ENCODE measurements around the gene OR2T5. TPM values are rescaled to one million over a fixed set of nuclear protein-coding genes. Genes with fewer than 3 reads are reported as not detected.
"Not testable (repeated sequence)": the region's sequence is repeated elsewhere in the genome, so short reads cannot be mapped to it uniquely, and the experiment has no call there.

Gene OR2T5, protein sequence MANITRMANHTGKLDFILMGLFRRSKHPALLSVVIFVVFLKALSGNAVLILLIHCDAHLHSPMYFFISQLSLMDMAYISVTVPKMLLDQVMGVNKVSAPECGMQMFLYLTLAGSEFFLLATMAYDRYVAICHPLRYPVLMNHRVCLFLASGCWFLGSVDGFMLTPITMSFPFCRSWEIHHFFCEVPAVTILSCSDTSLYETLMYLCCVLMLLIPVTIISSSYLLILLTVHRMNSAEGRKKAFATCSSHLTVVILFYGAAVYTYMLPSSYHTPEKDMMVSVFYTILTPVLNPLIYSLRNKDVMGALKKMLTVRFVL
- total RNA-seq (2021; ENCODE audit: unreplicated experiment) (not detected), Bru-seq, nascent RNA (not detected), BruChase-seq, experiment 1, labeled RNA remaining after a 2-hour chase (not detected), BruChase-seq, experiment 2, labeled RNA remaining after a 6-hour chase (not detected)
- polyA plus RNA-seq (2012; ENCODE audit: insufficient read length): not detected
- long read RNA-seq: 0 reads

DNA sequence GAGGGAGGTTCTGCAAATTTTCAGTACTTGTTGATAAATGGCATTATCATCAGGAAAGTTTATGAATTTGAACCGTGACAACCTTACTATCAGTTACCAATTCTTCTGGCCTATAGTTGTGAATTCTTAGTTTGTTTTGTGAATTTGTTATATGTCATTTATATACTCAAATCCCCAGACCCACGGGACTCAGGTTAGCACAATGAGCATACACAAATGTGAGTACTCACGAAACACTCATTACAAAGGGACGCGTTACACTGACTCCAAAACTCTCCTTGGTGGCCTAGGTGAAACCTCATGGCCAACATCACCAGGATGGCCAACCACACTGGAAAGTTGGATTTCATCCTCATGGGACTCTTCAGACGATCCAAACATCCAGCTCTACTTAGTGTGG lies at the start of gene OR2T5:
OR2T5 (plus strand) TSS at position 301 of the 400 bp plus-strand sequence; CDS start at position 301, 0 bp downstream.
- in situ Hi-C loops (cut with HindIII; ENCODE audit: low pct_unique_long_range_greater_than_20kb, low sequenced_read_pairs); CTCF ChIA-PET; H3K4me1 ChIP-seq (ENCODE audit: control insufficient read depth, insufficient read depth, low read length); H3K27ac ChIP-seq (ENCODE audit: low read length); H3K9me3 ChIP-seq (ENCODE audit: control insufficient read depth, insufficient read depth, low read depth, low read length); H3K36me3 ChIP-seq (ENCODE audit: control insufficient read depth, insufficient read depth, low read length); DNase-seq (ENCODE audit: low read depth, low spot score); H3K4me3 ChIP-seq (ENCODE audit: low read depth in 2 of 2, low read length in 2 of 2); intact Hi-C loops (cut with micrococcal nuclease; ENCODE audit: unreplicated experiment); ATAC-seq; POLR2A ChIA-PET; BruUV-seq (replicated peaks); H3K27me3 ChIP-seq (ENCODE audit: control insufficient read depth, insufficient read depth, low read length): not testable (repeated sequence)

DNA sequence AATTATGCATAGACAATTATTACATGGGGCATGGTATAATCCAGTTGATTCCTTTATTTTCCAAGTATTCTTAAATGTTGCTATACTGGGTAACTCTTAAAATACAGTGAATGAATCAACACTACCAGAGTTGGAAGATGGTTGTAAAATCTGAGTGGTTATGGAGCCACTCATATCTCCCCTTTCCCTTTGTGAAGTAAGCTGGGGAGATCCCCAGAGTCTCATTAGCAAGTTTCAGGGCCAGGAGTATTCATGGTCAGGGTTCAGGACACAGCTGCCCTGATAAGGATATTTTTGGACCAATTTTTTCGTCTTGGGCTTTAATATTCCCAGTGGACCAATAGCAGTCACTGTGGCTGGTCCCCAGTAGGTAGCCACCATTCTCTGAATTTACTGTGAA lies 49.7 kb upstream of the OR2T5 start:
- BruUV-seq (replicated peaks); ATAC-seq; H3K4me3 ChIP-seq (ENCODE audit: low read depth in 2 of 2, low read length in 2 of 2); intact Hi-C loops (cut with micrococcal nuclease; ENCODE audit: unreplicated experiment); H3K4me1 ChIP-seq (ENCODE audit: control insufficient read depth, insufficient read depth, low read length); DNase-seq (ENCODE audit: low read depth, low spot score); H3K9me3 ChIP-seq (ENCODE audit: control insufficient read depth, insufficient read depth, low read depth, low read length); CTCF ChIA-PET; H3K36me3 ChIP-seq (ENCODE audit: control insufficient read depth, insufficient read depth, low read length); POLR2A ChIA-PET; H3K27ac ChIP-seq (ENCODE audit: low read length); H3K27me3 ChIP-seq (ENCODE audit: control insufficient read depth, insufficient read depth, low read length): not testable (repeated sequence)
- in situ Hi-C loops (cut with HindIII; ENCODE audit: low pct_unique_long_range_greater_than_20kb, low sequenced_read_pairs): loop anchor here (10.0 kb wide), 1 partner anchor 216 kb away; the partner anchor contains the start of gene OR2T27

DNA sequence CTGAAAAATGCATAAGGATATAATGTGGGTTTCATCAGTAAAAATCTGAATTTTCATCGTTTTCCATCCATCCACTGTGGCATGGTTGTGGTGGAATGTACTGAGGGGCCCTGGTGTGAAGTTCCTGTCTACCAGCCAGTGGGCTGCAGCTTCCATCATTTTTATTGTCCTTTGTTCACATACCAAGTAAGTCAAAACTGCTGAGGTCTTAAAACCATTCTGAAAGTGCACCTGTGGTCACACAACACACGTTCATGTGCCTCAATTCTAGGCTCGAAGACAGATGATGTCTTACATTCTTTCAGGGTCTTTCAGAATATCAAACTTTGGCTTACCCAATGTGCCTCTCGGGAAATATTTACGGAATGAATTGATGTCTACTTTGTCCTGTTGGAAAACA lies 49.1 kb upstream of the OR2T5 start:
- H3K36me3 ChIP-seq (ENCODE audit: control insufficient read depth, insufficient read depth, low read length); BruUV-seq (replicated peaks); H3K9me3 ChIP-seq (ENCODE audit: control insufficient read depth, insufficient read depth, low read depth, low read length); DNase-seq (ENCODE audit: low read depth, low spot score); POLR2A ChIA-PET; H3K4me3 ChIP-seq (ENCODE audit: low read depth in 2 of 2, low read length in 2 of 2); intact Hi-C loops (cut with micrococcal nuclease; ENCODE audit: unreplicated experiment); ATAC-seq; CTCF ChIA-PET; H3K27ac ChIP-seq (ENCODE audit: low read length); H3K4me1 ChIP-seq (ENCODE audit: control insufficient read depth, insufficient read depth, low read length); H3K27me3 ChIP-seq (ENCODE audit: control insufficient read depth, insufficient read depth, low read length): not testable (repeated sequence)
- in situ Hi-C loops (cut with HindIII; ENCODE audit: low pct_unique_long_range_greater_than_20kb, low sequenced_read_pairs): loop anchor here (10.0 kb wide), 1 partner anchor 216 kb away; the partner anchor contains the start of gene OR2T27

DNA sequence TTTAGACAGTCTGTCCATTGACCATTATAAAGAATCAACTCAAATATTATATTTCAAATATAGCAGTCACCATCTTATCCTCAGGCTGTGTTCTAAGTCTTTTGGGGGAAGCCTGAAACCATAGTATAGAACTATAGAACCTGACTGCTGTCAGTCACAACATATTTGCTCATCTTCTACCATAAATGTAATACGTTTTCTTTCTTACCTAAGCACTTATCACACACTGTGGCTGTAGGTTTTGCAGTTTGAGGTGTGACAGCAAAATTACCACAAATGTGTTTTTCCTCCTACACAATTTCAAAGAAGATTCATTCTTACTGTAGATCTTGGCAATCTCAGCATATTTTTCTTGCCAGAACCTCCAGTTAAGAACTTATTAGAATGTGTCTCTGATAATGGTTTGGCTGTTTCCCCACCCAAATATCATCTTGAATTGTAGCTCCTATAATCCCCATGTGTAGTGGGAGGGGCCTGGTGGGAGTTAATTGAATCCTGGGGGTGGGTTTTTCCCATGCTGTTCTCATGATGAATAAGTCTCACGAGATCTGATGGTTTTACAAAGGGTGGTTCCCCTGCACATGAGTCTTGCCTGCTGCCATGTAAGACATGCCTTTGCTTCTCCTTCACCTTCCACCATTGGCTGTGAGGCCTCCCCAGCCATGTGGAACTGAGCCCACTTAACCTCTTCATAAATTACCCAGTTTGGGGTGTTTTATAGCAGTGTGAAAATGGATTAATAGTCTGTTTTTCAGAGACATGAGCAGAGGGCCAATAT lies 45.7 kb upstream of the OR2T5 start:
- intact Hi-C loops (cut with micrococcal nuclease; ENCODE audit: unreplicated experiment); H3K36me3 ChIP-seq (ENCODE audit: control insufficient read depth, insufficient read depth, low read length); CTCF ChIA-PET; H3K9me3 ChIP-seq (ENCODE audit: control insufficient read depth, insufficient read depth, low read depth, low read length); BruUV-seq (replicated peaks); POLR2A ChIA-PET; in situ Hi-C loops (cut with HindIII; ENCODE audit: low pct_unique_long_range_greater_than_20kb, low sequenced_read_pairs); ATAC-seq; DNase-seq (ENCODE audit: low read depth, low spot score); H3K27ac ChIP-seq (ENCODE audit: low read length); H3K27me3 ChIP-seq (ENCODE audit: control insufficient read depth, insufficient read depth, low read length); H3K4me3 ChIP-seq (ENCODE audit: low read depth in 2 of 2, low read length in 2 of 2); H3K4me1 ChIP-seq (ENCODE audit: control insufficient read depth, insufficient read depth, low read length): not testable (repeated sequence)

DNA sequence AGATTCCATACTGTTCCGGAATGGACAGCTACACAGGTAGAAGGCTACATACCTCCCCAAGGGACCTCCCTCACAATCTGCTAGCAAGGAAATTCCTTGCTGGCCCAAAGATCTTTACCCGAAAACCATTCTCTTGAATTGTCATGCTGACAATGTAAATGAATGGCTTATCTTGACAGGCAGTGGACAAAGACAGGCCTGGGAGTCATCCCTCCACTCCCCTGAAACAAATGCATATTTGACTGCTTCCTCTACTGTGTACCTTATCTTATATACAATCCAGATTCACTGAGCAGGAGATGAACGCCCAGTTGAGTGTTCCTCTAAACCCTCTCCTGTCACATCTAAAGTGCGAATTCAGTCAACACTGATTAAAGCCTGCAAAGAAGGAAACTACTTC lies 43.8 kb upstream of the OR2T5 start:
- H3K4me3 ChIP-seq (ENCODE audit: low read depth in 2 of 2, low read length in 2 of 2); BruUV-seq (replicated peaks); intact Hi-C loops (cut with micrococcal nuclease; ENCODE audit: unreplicated experiment); H3K4me1 ChIP-seq (ENCODE audit: control insufficient read depth, insufficient read depth, low read length); POLR2A ChIA-PET; in situ Hi-C loops (cut with HindIII; ENCODE audit: low pct_unique_long_range_greater_than_20kb, low sequenced_read_pairs); H3K9me3 ChIP-seq (ENCODE audit: control insufficient read depth, insufficient read depth, low read depth, low read length); H3K27me3 ChIP-seq (ENCODE audit: control insufficient read depth, insufficient read depth, low read length); CTCF ChIA-PET; H3K27ac ChIP-seq (ENCODE audit: low read length); ATAC-seq; H3K36me3 ChIP-seq (ENCODE audit: control insufficient read depth, insufficient read depth, low read length); DNase-seq (ENCODE audit: low read depth, low spot score): not testable (repeated sequence)

DNA sequence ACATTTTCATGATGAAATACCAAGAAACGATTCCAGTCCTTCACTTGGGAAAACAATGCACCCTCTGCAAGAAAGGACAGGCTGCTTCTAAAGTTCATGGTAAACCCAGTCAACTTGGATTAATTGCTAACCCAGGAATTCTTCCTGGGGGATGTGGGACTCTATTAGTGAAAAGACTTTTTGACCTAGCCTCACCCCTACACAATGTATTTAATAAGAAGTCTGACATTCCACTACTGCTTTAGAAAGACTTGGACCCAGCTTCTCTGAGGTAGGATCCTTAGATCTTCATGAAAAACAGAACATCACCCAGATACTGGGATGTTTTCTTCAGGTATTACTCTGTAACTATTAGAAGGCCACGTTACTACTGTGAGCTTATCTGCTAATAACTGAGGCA lies 43.0 kb upstream of the OR2T5 start, which contains the start of gene OR2T2:
OR2T2 (plus strand) TSS at position 239 of the 400 bp plus-strand sequence. CDS start 7,161 bp downstream, outside the sequence.
- intact Hi-C loops (cut with micrococcal nuclease; ENCODE audit: unreplicated experiment); CTCF ChIA-PET; H3K4me3 ChIP-seq (ENCODE audit: low read depth in 2 of 2, low read length in 2 of 2); H3K36me3 ChIP-seq (ENCODE audit: control insufficient read depth, insufficient read depth, low read length); DNase-seq (ENCODE audit: low read depth, low spot score); in situ Hi-C loops (cut with HindIII; ENCODE audit: low pct_unique_long_range_greater_than_20kb, low sequenced_read_pairs); H3K4me1 ChIP-seq (ENCODE audit: control insufficient read depth, insufficient read depth, low read length); ATAC-seq; H3K27ac ChIP-seq (ENCODE audit: low read length); BruUV-seq (replicated peaks); POLR2A ChIA-PET; H3K27me3 ChIP-seq (ENCODE audit: control insufficient read depth, insufficient read depth, low read length); H3K9me3 ChIP-seq (ENCODE audit: control insufficient read depth, insufficient read depth, low read depth, low read length): not testable (repeated sequence)

DNA sequence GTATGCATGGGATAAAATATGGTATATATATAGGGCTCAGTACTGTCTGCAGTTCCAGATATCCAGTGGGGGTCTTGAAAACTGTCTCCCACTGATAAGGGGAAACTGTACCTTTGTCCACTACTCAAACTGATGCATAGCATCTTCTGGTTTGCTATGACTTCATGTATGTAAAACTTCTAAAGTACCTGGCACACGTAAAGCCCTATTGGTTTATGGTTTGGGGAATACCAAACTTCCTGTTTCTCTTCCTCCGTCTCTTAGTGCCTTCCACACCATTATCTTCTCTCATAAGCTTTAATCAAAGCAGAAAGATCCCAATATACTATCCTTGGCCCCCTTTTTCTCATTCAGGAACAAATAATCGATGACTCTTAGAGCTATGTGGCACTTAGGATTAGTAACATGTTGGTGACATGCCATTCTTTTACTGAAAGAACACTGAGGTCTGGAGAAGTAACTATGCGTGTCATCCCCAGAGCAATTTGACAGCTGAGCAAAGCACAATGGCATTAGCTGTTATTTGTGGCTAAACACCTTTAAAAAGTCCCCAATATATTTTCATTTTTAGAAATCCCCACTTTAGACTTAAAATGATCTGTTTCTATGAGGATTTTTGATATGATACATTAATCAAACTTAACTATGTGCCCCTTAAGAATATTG lies 39.8 kb upstream of the OR2T5 start:
- H3K4me1 ChIP-seq (ENCODE audit: control insufficient read depth, insufficient read depth, low read length); in situ Hi-C loops (cut with HindIII; ENCODE audit: low pct_unique_long_range_greater_than_20kb, low sequenced_read_pairs); H3K27ac ChIP-seq (ENCODE audit: low read length); CTCF ChIA-PET; H3K27me3 ChIP-seq (ENCODE audit: control insufficient read depth, insufficient read depth, low read length); H3K4me3 ChIP-seq (ENCODE audit: low read depth in 2 of 2, low read length in 2 of 2); POLR2A ChIA-PET; intact Hi-C loops (cut with micrococcal nuclease; ENCODE audit: unreplicated experiment); BruUV-seq (replicated peaks); H3K36me3 ChIP-seq (ENCODE audit: control insufficient read depth, insufficient read depth, low read length); DNase-seq (ENCODE audit: low read depth, low spot score); ATAC-seq; H3K9me3 ChIP-seq (ENCODE audit: control insufficient read depth, insufficient read depth, low read depth, low read length): not testable (repeated sequence)

Data from Panc1 (cell line).